HG02970 (cell line): Measurements from ENCODE around the gene HOXC9.

Experiments
- ATAC-seq: cut with Tn5 transposase; IDR thresholded peaks from one replicate; pipeline ENCODE4 v1.9.1; 2021; ENCODE audit warnings: mild to moderate bottlenecking, moderate library complexity, moderate number of reproducible peaks; ENCODE audit not compliant: unreplicated experiment, low FRiP score

HOXC9 gene

DNA sequence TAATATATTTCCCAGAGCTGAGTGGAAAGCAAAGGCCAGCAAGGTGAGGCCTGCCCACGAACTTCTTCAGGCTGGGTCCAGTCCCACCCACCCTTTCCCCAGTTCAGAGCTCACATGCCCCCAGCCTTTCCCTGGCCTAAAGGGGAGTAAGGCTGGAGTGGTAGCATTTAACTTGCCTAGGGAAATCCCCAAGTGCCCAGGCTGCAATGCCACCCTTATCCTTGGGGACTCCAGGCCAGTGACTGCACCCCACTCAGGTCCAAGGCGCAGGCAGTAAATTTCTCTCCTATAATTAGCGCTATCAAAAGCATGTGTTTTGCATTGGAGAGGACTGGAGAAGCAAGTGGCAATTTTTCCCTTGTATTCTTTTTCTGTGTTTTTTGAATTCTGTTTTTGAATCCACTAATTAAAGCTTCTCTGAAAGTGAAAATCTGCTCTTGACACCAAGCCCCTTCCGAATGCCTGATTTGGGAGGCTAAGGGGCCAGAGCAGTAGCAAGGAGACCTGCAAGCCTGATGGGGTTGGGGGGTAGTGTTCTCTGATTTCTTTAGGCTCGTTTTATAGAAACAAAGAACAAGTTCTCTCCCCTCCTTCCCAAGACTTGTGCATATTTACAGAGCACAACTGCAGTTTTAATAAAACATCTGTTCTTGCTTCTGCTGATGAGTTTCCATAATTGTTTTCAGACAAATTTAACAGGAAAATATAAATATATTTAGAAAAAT is 24.8 kb downstream of the HOXC9 start:
- no peak for ATAC-seq

DNA sequence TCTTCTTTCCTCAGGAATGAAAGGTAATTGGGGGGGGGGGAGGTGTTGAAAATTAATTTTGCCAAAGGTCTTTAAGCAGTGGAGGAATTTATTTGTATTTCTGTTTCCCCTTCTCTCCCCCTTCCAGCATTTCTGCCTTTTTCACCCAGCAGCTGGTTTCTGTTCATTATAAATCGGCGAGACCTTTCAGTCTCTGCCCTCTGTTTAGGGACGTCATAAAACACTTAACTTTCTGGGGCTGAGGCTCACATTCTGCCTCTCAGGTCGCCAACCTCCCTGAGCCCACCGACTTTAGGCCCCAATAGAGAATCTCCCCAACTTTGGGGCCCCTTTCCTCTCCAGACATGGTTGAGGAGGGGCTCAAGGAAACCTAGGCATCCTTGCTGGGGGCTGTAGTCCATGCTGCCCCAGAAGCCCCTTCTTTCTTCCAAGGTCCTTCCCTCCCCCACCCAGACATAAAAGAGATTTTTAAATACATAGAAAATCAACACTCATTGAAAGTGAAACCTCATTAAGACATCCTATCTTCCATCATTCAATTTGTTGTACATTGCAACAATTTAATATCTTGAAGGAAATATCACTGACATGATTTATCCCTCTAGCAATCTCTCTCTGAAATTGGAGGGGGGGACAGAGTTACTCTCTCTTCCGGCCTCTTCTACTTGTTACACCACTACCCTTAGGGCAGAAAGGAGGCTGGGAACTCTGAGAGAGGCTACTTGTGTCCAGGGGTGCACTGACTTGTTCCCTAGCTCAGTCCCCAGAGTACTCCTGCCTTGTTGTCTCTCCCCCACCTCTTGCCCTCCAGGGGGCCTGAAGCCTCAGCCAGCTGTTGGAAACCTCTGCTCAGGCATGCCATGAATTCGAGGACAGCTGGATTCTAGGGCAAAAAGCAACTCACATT is 25.8 kb downstream of the HOXC9 start:
- ATAC-seq = no peak

DNA sequence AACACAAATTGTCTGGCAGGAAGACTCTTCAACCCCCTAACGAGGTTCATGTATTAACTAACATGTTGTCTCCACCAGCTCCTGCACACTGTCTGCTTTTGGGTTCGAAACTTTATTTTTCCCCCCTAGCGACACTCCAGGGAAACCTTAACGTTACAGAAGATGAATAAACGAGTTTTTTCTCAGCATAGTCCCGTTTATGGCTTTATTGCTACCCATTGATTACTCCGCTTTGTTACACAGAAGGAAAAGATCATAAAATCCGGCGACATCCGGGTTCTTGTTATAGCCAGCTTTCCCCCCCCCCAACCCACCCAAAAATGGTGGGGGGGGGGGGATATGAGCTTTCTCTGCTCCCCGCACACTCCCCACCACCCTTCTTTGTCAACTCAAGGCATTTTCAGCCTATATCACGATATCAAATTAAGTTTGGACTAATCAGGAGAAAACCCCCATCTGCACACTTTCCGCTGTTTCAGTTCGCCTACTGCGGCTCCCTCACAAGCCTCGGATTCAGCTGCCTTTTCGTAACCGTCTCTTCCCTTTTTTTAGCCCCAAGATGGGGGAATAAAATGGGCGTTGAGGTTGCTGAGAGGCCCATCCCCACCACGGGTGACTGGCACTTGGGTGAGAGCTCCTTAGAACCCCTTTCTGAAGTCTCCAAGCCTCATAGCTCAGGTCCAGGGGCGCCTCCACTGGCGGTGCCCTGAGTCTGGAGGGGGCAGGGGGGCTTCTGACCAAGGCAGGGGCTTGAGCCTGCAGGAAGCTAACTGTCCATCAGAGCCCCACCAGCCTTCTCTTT is 26.9 kb downstream of the HOXC9 start:
- no peak for ATAC-seq

DNA sequence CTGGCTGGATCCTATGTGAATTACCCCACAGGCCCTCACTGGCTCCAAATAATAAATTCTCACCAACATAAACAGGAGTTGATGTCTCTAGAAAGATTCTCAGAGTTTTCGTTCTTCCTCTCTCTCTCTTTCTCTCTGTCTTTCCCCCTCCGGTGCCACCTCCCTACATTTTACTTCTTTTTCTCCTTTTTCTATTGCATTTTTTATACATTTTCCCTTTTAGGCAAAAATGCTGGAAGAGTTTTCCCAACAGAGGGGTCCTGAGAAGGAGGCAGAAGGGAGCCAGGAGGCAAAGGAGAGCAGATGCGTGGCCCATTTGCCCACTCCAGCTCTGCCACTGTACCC is 27.5 kb downstream of the HOXC9 start:
- no peak for ATAC-seq

DNA sequence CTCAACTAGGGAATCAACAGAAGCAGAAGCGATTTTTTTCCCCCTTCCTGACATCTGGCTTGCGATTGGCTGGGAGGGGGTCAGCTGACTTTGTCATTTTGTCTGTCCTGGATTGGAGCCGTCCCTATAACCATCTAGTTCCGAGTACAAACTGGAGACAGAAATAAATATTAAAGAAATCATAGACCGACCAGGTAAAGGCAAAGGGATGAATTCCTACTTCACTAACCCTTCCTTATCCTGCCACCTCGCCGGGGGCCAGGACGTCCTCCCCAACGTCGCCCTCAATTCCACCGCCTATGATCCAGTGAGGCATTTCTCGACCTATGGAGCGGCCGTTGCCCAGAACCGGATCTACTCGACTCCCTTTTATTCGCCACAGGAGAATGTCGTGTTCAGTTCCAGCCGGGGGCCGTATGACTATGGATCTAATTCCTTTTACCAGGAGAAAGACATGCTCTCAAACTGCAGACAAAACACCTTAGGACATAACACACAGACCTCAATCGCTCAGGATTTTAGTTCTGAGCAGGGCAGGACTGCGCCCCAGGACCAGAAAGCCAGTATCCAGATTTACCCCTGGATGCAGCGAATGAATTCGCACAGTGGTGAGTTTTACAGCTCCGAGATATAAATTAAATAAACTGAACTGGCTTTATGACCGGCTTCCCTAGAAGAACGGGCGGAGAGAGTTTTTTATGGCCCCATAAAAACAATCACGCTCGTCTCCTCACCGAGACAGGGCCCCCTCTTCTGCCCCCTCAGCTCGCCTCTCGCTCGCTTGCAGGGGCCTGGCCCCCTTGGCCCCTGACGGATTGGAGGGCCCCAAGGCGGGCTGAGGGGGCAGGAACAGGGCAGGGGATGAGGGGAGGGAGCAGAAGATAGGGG is 28.6 kb downstream of the HOXC9 start, which contains the start of gene HOXC6:
Gene HOXC6 (plus strand): TSS at position 127 of the 888 bp plus-strand sequence. CDS start 82 bp downstream, at position 209.
- ATAC-seq = no peak

DNA sequence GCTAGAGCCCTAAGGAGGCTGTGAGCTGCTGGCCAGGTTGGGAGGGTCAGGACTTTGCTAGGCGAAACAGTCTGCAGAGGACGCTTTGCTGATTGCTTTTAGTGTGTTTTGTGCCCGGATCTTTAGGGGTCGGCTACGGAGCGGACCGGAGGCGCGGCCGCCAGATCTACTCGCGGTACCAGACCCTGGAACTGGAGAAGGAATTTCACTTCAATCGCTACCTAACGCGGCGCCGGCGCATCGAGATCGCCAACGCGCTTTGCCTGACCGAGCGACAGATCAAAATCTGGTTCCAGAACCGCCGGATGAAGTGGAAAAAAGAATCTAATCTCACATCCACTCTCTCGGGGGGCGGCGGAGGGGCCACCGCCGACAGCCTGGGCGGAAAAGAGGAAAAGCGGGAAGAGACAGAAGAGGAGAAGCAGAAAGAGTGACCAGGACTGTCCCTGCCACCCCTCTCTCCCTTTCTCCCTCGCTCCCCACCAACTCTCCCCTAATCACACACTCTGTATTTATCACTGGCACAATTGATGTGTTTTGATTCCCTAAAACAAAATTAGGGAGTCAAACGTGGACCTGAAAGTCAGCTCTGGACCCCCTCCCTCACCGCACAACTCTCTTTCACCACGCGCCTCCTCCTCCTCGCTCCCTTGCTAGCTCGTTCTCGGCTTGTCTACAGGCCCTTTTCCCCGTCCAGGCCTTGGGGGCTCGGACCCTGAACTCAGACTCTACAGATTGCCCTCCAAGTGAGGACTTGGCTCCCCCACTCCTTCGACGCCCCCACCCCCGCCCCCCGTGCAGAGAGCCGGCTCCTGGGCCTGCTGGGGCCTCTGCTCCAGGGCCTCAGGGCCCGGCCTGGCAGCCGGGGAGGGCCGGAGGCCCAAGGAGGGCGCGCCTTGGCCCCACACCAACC is 29.8 kb downstream of the HOXC9 start:
- no peak for ATAC-seq

DNA sequence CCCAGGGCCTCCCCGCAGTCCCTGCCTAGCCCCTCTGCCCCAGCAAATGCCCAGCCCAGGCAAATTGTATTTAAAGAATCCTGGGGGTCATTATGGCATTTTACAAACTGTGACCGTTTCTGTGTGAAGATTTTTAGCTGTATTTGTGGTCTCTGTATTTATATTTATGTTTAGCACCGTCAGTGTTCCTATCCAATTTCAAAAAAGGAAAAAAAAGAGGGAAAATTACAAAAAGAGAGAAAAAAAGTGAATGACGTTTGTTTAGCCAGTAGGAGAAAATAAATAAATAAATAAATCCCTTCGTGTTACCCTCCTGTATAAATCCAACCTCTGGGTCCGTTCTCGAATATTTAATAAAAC is 30.5 kb downstream of the HOXC9 start:
- ATAC-seq = no peak

DNA sequence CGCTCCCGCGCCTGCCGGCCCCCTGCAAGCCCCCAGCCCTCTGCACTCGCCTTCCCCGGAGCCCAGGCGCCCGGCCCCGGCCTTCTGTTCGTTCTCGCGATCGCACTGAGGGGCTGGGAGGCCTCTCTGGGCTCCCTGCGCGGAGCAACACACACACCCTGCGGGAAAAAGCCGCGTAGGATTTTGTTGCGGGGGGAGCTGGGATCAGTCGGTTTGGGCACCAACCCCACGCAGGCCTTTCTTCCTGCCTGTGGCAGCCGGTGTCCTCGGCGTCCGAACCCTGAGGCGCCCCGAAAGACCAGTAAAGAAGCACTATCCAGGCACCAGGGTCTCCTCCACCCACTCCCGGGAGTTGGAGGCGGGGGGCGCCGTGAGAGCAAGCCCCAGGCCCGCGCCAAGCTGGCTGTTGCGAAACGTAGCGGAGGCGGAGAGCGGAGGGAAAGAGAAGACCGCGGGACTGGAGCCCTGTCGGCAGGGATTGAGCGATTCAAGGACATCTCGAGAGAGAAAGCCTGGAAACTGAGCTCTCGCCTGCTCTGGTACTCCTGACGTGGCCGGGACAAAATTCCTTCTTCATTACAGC is 31.0 kb downstream of the HOXC9 start:
- no peak for ATAC-seq

DNA sequence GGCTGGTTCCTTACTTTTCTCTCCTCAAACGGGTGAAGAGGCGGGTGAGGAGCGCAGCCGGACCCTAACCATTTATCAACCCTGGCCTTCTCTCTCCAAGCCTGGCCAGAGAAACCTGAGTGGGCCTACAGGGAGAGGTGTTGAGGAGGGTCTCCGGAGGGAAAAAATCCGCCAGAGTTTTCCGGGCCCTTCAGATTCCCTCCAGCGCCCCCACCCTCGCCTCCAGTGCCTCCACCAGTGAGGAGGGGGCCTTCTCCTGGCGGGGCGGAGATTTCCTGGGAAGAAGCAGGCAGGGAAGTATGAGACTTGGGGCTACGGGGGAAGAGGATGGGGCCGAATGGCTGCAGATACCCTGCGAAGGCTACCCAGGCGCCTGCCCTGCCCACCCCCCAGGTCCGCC is 31.5 kb downstream of the HOXC9 start:
- no peak for ATAC-seq

DNA sequence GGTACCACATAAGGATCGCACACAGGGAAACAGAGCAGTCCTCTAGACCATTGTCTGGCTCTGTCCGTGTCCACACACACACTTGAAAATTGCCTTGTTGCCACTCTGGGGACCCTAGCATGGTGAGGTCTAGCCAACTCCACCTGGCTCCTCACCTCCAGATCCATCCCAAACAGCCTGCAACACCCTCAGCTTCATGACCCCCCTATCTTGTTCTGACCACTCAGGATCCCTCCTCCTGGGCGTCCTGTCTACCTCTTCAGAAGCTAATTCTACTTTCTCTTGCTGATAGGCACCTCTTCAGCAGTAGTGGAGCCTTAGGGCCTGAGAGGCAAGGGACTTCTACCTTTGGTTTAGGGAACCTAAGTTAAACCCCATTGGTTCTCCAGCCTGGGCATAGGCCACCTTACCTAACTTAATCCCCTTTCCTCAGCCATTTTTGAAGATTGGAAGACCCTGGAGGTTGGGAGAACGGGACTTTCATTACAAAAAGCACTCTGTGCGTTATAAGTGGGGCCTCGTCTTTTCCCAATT is 32.2 kb downstream of the HOXC9 start:
- ATAC-seq = no peak

DNA sequence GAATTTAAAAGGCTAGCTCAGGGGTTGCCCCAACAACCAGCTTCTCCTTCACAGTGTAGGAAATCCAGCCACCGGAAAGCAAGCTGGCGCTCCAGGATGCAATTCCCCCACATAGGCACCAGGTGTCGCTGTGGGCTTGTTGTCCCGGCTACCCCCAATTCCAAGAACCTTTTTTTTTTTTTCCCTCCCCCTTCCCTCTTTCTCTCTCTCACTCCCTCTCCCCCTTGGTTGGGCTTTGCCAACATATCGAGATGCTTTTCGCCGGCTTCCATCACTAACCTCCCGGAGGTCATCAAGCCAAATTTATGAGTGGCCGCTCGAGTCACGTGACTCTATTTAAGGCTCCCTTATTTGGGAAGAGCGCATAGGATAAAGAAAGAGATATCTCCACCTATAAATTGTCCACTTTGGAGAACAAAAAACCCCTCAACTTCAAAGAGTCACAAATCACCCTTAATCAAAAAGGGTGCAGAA is 32.7 kb downstream of the HOXC9 start, which contains the start of gene HOXC5:
Gene HOXC5 (plus strand): TSS at position 424 of the 474 bp plus-strand sequence. CDS start 73 bp downstream, outside the sequence.
- ATAC-seq = no peak

DNA sequence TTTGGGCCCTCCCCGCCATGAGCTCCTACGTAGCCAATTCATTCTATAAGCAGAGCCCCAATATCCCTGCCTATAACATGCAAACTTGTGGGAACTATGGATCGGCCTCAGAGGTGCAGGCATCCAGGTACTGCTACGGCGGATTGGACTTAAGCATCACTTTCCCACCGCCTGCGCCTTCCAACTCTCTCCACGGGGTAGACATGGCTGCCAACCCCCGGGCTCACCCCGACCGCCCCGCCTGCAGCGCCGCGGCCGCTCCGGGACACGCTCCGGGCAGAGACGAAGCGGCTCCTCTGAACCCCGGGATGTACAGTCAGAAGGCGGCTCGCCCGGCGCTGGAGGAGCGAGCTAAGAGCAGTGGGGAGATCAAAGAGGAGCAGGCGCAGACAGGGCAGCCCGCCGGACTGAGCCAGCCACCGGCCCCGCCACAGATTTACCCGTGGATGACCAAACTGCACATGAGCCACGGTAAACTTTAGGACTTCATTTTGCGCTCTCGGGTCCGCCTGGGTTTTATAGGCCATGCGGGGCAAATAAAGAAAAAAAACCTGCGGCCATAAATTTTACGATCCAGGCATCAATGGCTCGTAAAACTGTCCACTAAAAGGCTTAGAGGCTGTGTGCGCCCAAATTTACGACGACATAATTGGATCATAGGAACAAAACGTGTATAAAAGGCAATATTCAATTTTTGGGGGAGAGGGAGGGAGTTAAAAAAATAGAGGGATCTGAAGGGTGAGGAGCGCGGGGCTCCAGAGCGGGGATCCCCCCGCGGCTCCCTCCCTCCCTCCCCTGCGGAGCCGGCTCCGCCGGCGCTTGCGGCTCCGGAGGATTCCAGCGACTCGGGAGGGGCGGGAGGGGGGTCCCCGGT is 33.4 kb downstream of the HOXC9 start:
- ATAC-seq = no peak

DNA sequence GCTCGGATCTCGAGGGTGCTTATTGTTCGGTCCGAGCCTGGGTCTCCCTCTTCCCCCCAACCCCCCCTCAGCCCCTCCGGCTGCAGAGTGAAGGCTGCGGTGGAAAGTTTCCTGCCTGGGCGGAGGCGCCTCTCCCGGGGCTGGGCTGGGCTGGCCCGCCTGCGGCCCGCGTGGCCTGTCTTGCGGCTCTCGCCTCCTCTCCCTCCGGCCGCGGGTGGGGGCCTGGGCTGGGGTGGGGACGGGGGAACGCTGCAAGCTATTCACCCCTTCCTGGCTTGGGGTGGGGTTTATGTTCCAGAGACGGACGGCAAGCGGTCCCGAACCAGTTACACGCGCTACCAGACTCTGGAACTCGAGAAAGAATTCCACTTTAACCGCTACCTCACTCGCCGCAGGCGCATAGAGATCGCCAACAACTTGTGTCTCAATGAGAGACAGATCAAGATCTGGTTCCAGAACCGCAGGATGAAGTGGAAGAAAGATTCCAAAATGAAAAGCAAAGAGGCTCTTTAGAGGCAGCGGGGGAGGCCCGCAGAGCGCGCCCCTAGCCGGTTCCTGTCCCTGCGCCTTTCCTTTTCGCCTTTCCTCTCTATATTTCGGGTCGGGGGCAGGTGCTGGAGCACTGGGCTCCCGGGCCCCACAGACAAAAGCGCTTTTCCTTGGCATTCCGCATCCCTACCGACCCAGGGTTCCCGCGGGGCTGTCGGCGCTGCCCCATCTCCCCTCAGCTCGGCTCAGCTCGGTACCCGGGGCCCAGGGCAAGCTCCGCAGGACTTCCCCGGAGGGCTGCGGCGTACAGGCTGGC is 34.2 kb downstream of the HOXC9 start:
- ATAC-seq = no peak

DNA sequence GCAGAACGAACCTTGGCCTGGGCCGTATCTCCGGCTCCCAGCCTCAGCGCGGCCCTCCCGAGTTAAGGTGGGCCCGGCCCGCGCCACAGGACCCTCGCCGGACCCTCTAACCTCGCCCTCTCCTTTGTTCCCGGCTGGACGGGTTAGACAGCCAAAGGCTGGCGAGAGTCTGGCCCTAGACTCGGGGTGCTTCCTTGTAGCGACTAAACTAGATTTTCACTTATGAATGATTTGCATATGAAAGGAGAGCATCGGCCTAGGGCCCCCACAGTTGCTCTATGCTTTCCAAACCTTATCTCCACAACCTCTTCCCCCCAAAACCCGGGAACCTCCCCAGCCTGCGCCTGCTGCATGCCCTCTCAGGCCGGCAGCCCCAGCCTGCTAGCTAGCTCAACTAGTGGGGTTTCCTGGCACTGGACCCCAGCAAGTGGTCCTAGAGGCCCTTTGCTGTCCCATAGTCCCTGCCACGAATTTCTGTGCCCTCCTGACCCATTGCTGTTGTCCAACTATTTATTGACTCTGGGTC is 34.9 kb downstream of the HOXC9 start:
- ATAC-seq = no peak

DNA sequence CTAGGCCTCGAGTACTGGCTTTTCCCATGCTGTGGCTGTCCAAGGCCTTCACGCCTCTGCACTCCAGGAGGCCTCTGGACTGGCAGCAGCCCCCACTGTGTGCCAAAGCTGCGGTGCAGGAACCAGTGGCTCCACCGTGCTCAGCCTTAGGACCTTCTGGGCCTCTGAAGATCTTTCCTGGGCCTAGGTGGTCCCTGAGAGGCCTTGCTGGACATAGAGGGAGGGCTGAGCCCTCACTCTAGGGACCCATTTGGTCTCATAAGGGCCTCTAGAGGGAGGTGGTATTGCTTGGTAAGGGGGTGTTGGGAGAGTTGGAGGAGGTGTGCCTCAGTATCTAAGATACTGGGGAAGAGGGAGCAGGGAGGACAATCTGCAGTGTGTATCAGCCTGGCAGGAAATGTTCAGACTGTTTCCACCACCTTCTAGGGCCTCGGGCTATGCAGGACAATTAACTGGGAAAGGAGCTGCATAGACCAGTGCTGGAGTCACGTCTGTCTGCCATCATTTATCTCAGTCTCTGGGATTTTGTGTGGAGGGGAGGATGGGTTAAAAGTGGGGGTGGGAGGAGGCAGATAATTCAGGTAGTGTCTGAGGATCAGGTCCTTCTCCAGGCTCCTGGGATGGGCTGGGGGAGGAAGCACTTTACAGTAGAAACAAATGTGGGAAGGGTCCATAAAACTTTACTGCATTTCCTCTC is 35.8 kb downstream of the HOXC9 start:
- ATAC-seq = no peak
